ENCODE results near the gene SLC12A6.

DNA sequence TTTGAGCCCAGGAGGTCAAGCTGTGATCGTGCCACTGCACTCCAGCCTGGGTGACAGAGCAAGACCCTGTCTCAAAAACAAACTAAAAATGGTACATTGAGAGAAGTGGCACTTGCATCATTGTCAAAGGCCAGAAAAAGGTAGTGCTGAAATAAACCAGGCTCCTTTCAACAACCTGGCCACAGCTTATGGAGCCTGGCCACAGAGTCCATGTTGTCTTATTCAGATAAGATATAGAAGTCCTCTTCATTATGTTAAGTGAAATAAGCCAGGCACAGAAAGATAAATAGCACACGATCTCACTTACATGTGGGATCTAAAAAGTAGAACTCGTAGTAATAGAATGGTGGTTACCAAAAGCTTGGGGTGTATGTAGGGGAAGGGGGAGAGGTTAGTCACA, 78.0 kb downstream of the SLC12A6 start:
- TF ChIP-seq ZNF274 (IDR thresholded peaks at IDR 0.05; ENCODE audit: low read depth, low read length) (no peak), CEBPB (IDR thresholded peaks at IDR 0.05; ENCODE audit: low read depth) (no peak), EGR1 (IDR thresholded peaks at IDR 0.05; ENCODE audit: low read depth) (no peak), POLR2A (IDR thresholded peaks at IDR 0.05; ENCODE audit: borderline replicate concordance, extremely low read depth, insufficient read depth, insufficient read length) (no peak)
- TF ChIP-seq, protein P1, sequence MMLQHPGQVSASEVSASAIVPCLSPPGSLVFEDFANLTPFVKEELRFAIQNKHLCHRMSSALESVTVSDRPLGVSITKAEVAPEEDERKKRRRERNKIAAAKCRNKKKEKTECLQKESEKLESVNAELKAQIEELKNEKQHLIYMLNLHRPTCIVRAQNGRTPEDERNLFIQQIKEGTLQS (IDR thresholded peaks at IDR 0.05), result no peak
- TF ChIP-seq, protein P2, sequence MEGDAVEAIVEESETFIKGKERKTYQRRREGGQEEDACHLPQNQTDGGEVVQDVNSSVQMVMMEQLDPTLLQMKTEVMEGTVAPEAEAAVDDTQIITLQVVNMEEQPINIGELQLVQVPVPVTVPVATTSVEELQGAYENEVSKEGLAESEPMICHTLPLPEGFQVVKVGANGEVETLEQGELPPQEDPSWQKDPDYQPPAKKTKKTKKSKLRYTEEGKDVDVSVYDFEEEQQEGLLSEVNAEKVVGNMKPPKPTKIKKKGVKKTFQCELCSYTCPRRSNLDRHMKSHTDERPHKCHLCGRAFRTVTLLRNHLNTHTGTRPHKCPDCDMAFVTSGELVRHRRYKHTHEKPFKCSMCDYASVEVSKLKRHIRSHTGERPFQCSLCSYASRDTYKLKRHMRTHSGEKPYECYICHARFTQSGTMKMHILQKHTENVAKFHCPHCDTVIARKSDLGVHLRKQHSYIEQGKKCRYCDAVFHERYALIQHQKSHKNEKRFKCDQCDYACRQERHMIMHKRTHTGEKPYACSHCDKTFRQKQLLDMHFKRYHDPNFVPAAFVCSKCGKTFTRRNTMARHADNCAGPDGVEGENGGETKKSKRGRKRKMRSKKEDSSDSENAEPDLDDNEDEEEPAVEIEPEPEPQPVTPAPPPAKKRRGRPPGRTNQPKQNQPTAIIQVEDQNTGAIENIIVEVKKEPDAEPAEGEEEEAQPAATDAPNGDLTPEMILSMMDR (IDR thresholded peaks at IDR 0.05 in 2 of 3, conservative IDR thresholded peaks at IDR 0.05 in 1 of 3; ENCODE audit: borderline replicate concordance in 1 of 3, insufficient read depth in 1 of 3, low read depth in 2 of 3, low read length in 2 of 3), result no peak
- TF ChIP-seq, protein P3, sequence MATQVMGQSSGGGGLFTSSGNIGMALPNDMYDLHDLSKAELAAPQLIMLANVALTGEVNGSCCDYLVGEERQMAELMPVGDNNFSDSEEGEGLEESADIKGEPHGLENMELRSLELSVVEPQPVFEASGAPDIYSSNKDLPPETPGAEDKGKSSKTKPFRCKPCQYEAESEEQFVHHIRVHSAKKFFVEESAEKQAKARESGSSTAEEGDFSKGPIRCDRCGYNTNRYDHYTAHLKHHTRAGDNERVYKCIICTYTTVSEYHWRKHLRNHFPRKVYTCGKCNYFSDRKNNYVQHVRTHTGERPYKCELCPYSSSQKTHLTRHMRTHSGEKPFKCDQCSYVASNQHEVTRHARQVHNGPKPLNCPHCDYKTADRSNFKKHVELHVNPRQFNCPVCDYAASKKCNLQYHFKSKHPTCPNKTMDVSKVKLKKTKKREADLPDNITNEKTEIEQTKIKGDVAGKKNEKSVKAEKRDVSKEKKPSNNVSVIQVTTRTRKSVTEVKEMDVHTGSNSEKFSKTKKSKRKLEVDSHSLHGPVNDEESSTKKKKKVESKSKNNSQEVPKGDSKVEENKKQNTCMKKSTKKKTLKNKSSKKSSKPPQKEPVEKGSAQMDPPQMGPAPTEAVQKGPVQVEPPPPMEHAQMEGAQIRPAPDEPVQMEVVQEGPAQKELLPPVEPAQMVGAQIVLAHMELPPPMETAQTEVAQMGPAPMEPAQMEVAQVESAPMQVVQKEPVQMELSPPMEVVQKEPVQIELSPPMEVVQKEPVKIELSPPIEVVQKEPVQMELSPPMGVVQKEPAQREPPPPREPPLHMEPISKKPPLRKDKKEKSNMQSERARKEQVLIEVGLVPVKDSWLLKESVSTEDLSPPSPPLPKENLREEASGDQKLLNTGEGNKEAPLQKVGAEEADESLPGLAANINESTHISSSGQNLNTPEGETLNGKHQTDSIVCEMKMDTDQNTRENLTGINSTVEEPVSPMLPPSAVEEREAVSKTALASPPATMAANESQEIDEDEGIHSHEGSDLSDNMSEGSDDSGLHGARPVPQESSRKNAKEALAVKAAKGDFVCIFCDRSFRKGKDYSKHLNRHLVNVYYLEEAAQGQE (IDR thresholded peaks at IDR 0.05; ENCODE audit: low read depth), result no peak
